HepG2 (cell line): ENCODE data around the gene PTCRA. TPM values are rescaled to one million over a fixed set of nuclear protein-coding genes. Genes with fewer than 3 reads are reported as not detected.

ENCODE experiments used
- ATM ChIP-seq: fragments of 450-650 bp; IDR thresholded peaks from 2 replicates; pipeline ENCODE4 v1.7.1; 2017; ENCODE audit warnings: mild to moderate bottlenecking, borderline replicate concordance
- CENPT ChIP-seq: sonication (generic); formaldehyde crosslinking; IDR thresholded peaks from 2 replicates; pipeline ENCODE4 v1.8.0; 2022; ENCODE audit warnings: low read depth, mild to moderate bottlenecking, moderate library complexity, missing genetic modification reagents
- FOSL2 ChIP-seq: sonication (generic); formaldehyde crosslinking; IDR thresholded peaks from 2 replicates; pipeline ENCODE4 v1.4.0; 2020; ENCODE audit warnings: missing genetic modification reagents
- HNRNPUL1 ChIP-seq: fragments of 200-400 bp; formaldehyde crosslinking; IDR thresholded peaks from 2 replicates; pipeline ENCODE4 v1.6.1; 2017; ENCODE audit warnings: low read depth, mild to moderate bottlenecking, low read length, moderate library complexity
- JARID2 ChIP-seq: sonication (generic); formaldehyde crosslinking; IDR thresholded peaks from 2 replicates; pipeline ENCODE4 v1.8.1; 2023; ENCODE audit warnings: missing genetic modification reagents, inconsistent platforms; ENCODE audit not compliant: insufficient replicate concordance
- KDM3A ChIP-seq: IDR thresholded peaks from 2 replicates; pipeline ENCODE4 v1.6.1; 2018; ENCODE audit warnings: low read depth, missing compliant biosample characterization
- KLF12 ChIP-seq: sonication (generic); formaldehyde crosslinking; IDR thresholded peaks from 2 replicates; pipeline ENCODE4 v1.4.0; 2020; ENCODE audit warnings: missing genetic modification reagents, borderline replicate concordance
- NFIB ChIP-seq: sonication (generic); formaldehyde crosslinking; IDR thresholded peaks from 2 replicates; pipeline ENCODE4 v1.9.0; 2021; ENCODE audit warnings: missing genetic modification reagents, mild to moderate bottlenecking, borderline replicate concordance
- NR2F6 ChIP-seq, 2 experiments: IDR thresholded peaks; 2 replicates each; pipeline ENCODE4 v1.6.1; 2016; ENCODE audit warnings: antibody characterized with exemption in 1 of 2, mild to moderate bottlenecking in 1 of 2
- NR3C1 ChIP-seq: sonication (generic); formaldehyde crosslinking; IDR thresholded peaks from 2 replicates; pipeline ENCODE4 v1.4.0; 2020; ENCODE audit warnings: missing genetic modification reagents
- SNAPC2 ChIP-seq: sonication (generic); formaldehyde crosslinking; IDR thresholded peaks from 2 replicates; pipeline ENCODE4 v1.8.1; 2022; ENCODE audit warnings: mild to moderate bottlenecking, missing genetic modification reagents
- SP4 ChIP-seq: sonication (generic); formaldehyde crosslinking; IDR thresholded peaks from 2 replicates; pipeline ENCODE4 v1.8.1; 2023; ENCODE audit warnings: mild to moderate bottlenecking, missing genetic modification reagents
- TBL1XR1 ChIP-seq: fragments of 150-350 bp; IDR thresholded peaks from 2 replicates; pipeline ENCODE4 v1.6.1; 2014; ENCODE audit warnings: borderline replicate concordance, low read length; ENCODE audit not compliant: partially characterized antibody
- ZNF264 ChIP-seq: sonication (generic); formaldehyde crosslinking; IDR thresholded peaks from 2 replicates; pipeline ENCODE4 v1.4.0; 2020; ENCODE audit warnings: missing genetic modification reagents
- ZNF577 ChIP-seq: sonication (generic); formaldehyde crosslinking; IDR thresholded peaks from 2 replicates; pipeline ENCODE4 v1.4.0; 2020; ENCODE audit warnings: mild to moderate bottlenecking, low read depth, missing genetic modification reagents, borderline replicate concordance
- ZNF7 ChIP-seq: IDR thresholded peaks from 2 replicates; pipeline ENCODE4 v1.6.1; 2016; ENCODE audit warnings: missing biosample characterization, missing genetic modification reagents
- polyA plus RNA-seq, 8 experiments: library from polyadenylated mRNA; depleted of rRNA in 3 of 8; stranded (reverse) in 7 of 8; unstranded in 1 of 8; fragments of >200 nt; fragmentation: Illumina TruSeq in 4 of 8; extraction: Trizol in 4 of 8; gene quantifications; 2 replicates each; pipeline versions ENCODE4 v1.2.1 to v1.2.3, GENCODE V29; 2011 to 2016; ENCODE audit warnings: low read depth in 4 of 8, missing spikeins in 1 of 8, mixed read lengths in 1 of 8; ENCODE audit not compliant: insufficient read depth in 1 of 8
- total RNA-seq, 5 experiments: library from RNA; depleted of rRNA; stranded (reverse); fragments of >200 nt; fragmentation: Illumina TruSeq; extraction: Trizol; gene quantifications; 2 replicates each; pipeline ENCODE4 v1.2.3, GENCODE V29; 2016; ENCODE audit warnings: low read depth in 1 of 5
- TF ChIP-seq, protein P1 (sequence below): sonication (generic); formaldehyde crosslinking; IDR thresholded peaks from 2 replicates; pipeline ENCODE4 v1.9.0; 2021; ENCODE audit warnings: missing genetic modification reagents, borderline replicate concordance
- TF ChIP-seq, protein P2 (sequence below): sonication (generic); formaldehyde crosslinking; IDR thresholded peaks from 2 replicates; pipeline ENCODE4 v1.5.1; 2020; ENCODE audit warnings: mild to moderate bottlenecking, missing genetic modification reagents, moderate library complexity
- TF ChIP-seq, protein P3 (sequence below): sonication (generic); formaldehyde crosslinking; IDR thresholded peaks from 2 replicates; pipeline ENCODE4 v1.5.0; 2020; ENCODE audit warnings: mild to moderate bottlenecking, missing genetic modification reagents
- TF ChIP-seq, protein P4 (sequence below): fragments of 450-650 bp; IDR thresholded peaks from 2 replicates; pipeline ENCODE4 v1.6.1; 2017
- TF ChIP-seq, protein P5 (sequence below): sonication (generic); formaldehyde crosslinking; conservative IDR thresholded peaks from 2 replicates; pipeline ENCODE4 v1.8.0; 2022; ENCODE audit warnings: mild to moderate bottlenecking, moderate library complexity, missing genetic modification reagents

Gene PTCRA
- total and polyA plus RNA-seq, 2 of the 13 experiments (the other 11 are each of a cell fraction or from before 2014, with no cell fraction given), result not detected

DNA sequence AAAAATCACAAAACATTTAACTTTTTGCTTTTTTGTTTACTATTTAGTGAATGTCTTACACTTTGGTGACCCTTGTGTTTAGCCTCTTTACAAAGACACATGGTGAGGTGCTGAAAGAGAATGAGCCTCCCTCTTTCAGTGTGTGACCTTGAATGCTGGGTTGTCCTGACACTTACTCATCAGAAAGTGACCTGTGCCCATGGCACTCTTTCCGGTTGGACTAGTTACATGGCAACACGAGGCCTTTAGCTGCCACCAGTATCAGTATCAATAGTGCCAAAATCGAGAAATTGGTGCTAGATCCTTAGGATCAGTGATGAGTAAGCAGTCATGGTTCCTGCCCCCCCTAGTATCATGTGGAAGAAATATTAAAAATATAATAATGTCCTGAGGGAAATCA lies 38.2 kb upstream of the PTCRA start (continued):
- TF ChIP-seq, protein P1, sequence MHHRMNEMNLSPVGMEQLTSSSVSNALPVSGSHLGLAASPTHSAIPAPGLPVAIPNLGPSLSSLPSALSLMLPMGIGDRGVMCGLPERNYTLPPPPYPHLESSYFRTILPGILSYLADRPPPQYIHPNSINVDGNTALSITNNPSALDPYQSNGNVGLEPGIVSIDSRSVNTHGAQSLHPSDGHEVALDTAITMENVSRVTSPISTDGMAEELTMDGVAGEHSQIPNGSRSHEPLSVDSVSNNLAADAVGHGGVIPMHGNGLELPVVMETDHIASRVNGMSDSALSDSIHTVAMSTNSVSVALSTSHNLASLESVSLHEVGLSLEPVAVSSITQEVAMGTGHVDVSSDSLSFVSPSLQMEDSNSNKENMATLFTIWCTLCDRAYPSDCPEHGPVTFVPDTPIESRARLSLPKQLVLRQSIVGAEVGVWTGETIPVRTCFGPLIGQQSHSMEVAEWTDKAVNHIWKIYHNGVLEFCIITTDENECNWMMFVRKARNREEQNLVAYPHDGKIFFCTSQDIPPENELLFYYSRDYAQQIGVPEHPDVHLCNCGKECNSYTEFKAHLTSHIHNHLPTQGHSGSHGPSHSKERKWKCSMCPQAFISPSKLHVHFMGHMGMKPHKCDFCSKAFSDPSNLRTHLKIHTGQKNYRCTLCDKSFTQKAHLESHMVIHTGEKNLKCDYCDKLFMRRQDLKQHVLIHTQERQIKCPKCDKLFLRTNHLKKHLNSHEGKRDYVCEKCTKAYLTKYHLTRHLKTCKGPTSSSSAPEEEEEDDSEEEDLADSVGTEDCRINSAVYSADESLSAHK (CRISPR knock-in tag), result no peak
- TF ChIP-seq, protein P2, sequence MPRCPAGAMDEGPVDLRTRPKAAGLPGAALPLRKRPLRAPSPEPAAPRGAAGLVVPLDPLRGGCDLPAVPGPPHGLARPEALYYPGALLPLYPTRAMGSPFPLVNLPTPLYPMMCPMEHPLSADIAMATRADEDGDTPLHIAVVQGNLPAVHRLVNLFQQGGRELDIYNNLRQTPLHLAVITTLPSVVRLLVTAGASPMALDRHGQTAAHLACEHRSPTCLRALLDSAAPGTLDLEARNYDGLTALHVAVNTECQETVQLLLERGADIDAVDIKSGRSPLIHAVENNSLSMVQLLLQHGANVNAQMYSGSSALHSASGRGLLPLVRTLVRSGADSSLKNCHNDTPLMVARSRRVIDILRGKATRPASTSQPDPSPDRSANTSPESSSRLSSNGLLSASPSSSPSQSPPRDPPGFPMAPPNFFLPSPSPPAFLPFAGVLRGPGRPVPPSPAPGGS (CRISPR knock-in tag), result no peak
- TF ChIP-seq ATM (no peak), ZNF577 (CRISPR knock-in tag) (no peak), CENPT (CRISPR knock-in tag) (no peak), NR2F6 (IDR thresholded peaks at IDR 0.05) (0 out of 2 replicates have a peak, but pooled peaks have one; percentile 18), NR2F6 (CRISPR knock-in tag; IDR thresholded peaks at IDR 0.05) (peak; percentile 73), ZNF7 (CRISPR knock-in tag) (no peak), ZNF264 (CRISPR knock-in tag) (no peak), HNRNPUL1 (no peak), FOSL2 (CRISPR knock-in tag) (peak; percentile 93), SP4 (no peak), JARID2 (CRISPR knock-in tag) (no peak), SNAPC2 (CRISPR knock-in tag) (no peak), NR3C1 (no peak), NFIB (CRISPR knock-in tag) (no peak), TBL1XR1 (no peak), KLF12 (CRISPR knock-in tag) (no peak), KDM3A (CRISPR knock-in tag) (no peak)
- TF ChIP-seq, protein P3, sequence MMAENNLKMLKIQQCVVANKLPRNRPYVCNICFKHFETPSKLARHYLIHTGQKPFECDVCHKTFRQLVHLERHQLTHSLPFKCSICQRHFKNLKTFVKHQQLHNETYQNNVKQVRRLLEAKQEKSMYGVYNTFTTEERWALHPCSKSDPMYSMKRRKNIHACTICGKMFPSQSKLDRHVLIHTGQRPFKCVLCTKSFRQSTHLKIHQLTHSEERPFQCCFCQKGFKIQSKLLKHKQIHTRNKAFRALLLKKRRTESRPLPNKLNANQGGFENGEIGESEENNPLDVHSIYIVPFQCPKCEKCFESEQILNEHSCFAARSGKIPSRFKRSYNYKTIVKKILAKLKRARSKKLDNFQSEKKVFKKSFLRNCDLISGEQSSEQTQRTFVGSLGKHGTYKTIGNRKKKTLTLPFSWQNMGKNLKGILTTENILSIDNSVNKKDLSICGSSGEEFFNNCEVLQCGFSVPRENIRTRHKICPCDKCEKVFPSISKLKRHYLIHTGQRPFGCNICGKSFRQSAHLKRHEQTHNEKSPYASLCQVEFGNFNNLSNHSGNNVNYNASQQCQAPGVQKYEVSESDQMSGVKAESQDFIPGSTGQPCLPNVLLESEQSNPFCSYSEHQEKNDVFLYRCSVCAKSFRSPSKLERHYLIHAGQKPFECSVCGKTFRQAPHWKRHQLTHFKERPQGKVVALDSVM (CRISPR knock-in tag), result no peak
- TF ChIP-seq, protein P4, sequence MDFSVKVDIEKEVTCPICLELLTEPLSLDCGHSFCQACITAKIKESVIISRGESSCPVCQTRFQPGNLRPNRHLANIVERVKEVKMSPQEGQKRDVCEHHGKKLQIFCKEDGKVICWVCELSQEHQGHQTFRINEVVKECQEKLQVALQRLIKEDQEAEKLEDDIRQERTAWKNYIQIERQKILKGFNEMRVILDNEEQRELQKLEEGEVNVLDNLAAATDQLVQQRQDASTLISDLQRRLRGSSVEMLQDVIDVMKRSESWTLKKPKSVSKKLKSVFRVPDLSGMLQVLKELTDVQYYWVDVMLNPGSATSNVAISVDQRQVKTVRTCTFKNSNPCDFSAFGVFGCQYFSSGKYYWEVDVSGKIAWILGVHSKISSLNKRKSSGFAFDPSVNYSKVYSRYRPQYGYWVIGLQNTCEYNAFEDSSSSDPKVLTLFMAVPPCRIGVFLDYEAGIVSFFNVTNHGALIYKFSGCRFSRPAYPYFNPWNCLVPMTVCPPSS, result no peak
- TF ChIP-seq, protein P5, sequence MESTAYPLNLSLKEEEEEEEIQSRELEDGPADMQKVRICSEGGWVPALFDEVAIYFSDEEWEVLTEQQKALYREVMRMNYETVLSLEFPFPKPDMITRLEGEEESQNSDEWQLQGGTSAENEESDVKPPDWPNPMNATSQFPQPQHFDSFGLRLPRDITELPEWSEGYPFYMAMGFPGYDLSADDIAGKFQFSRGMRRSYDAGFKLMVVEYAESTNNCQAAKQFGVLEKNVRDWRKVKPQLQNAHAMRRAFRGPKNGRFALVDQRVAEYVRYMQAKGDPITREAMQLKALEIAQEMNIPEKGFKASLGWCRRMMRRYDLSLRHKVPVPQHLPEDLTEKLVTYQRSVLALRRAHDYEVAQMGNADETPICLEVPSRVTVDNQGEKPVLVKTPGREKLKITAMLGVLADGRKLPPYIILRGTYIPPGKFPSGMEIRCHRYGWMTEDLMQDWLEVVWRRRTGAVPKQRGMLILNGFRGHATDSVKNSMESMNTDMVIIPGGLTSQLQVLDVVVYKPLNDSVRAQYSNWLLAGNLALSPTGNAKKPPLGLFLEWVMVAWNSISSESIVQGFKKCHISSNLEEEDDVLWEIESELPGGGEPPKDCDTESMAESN (CRISPR knock-in tag), result no peak
